Smooth muscle cell (in vitro differentiated cells): ENCODE measurements around the gene KCNJ15. TPM values are rescaled to one million over a fixed set of nuclear protein-coding genes. Genes with fewer than 3 reads are reported as not detected.

Source experiments
- DNase-seq: peaks from one replicate; lab custom pipeline; 2025; ENCODE audit not compliant: unreplicated experiment; lab: John Stamatoyannopoulos, UW
- H2AFZ ChIP-seq: fragments of 200-600 bp; sonication (generic); 2 replicates; pipeline ENCODE4 v1.6.0; 2016; ENCODE audit warnings: antibody characterized with exemption, low read depth, mild to moderate bottlenecking
- H3F3A ChIP-seq: fragments of 200-600 bp; sonication (generic); 2 replicates; pipeline ENCODE4 v1.6.0; 2017; ENCODE audit warnings: antibody characterized with exemption, low read depth
- H3K27ac ChIP-seq: fragments of 200-600 bp; sonication (generic); 2 replicates; pipeline ENCODE4 v1.5.1; 2016; ENCODE audit warnings: low read depth, mild to moderate bottlenecking
- H3K27me3 ChIP-seq: fragments of 200-600 bp; sonication (generic); 2 replicates; pipeline ENCODE4 v1.6.1; 2016; ENCODE audit warnings: low read depth, mild to moderate bottlenecking
- H3K36me3 ChIP-seq: fragments of 200-600 bp; sonication (generic); 2 replicates; pipeline ENCODE4 v1.5.1; 2016; ENCODE audit warnings: low read depth
- H3K4me1 ChIP-seq: fragments of 200-600 bp; sonication (generic); 2 replicates; pipeline ENCODE4 v1.5.1; 2016; ENCODE audit warnings: low read depth
- H3K4me2 ChIP-seq: fragments of 200-600 bp; sonication (generic); 2 replicates; pipeline ENCODE4 v1.6.0; 2016; ENCODE audit warnings: mild to moderate bottlenecking
- H3K4me3 ChIP-seq: fragments of 200-600 bp; sonication (generic); 2 replicates; pipeline ENCODE4 v1.5.1; 2016; ENCODE audit warnings: mild to moderate bottlenecking
- H3K79me2 ChIP-seq: fragments of 200-600 bp; sonication (generic); 2 replicates; pipeline ENCODE4 v1.6.0; 2016; ENCODE audit warnings: low read depth, mild to moderate bottlenecking
- H3K9ac ChIP-seq: fragments of 200-600 bp; sonication (generic); 2 replicates; pipeline ENCODE4 v1.6.0; 2016; ENCODE audit warnings: low read depth
- H3K9me3 ChIP-seq: fragments of 200-600 bp; sonication (generic); replicated peaks from 2 replicates; pipeline ENCODE4 v1.5.1; 2016; ENCODE audit warnings: low read depth
- H4K20me1 ChIP-seq: fragments of 200-600 bp; sonication (generic); 2 replicates; pipeline ENCODE4 v1.6.0; 2016; ENCODE audit warnings: low read depth
- CTCF ChIP-seq: fragments of 200-600 bp; sonication (generic); IDR thresholded peaks from 2 replicates; pipeline ENCODE4 v1.5.1; 2017; ENCODE audit warnings: borderline replicate concordance, mild to moderate bottlenecking, antibody characterized with exemption; ENCODE audit not compliant: insufficient read depth, poor library complexity, severe bottlenecking
- WGBS: methylation state at CpG from one replicate; pipeline ENCODE4 v1.1.7; 2016; ENCODE audit warnings: low lambda C conversion rate; 5-methylcytosine and 5-hydroxymethylcytosine counted together
- polyA plus RNA-seq: library from polyadenylated mRNA; unstranded; fragments of >200 nt; fragmentation: Nextera tagmentation; extraction: Ambion mirVana; gene quantifications from 2 replicates; pipeline ENCODE4 v1.2.1, GENCODE V29; 2016
- total RNA-seq: library from RNA; depleted of rRNA; stranded (reverse); fragments of >200 nt; gene quantifications from 2 replicates; pipeline ENCODE4 v1.2.3, GENCODE V29; 2014

Gene KCNJ15
- total and polyA plus RNA-seq, 2 experiments from 2014 or later, result 4.2 to 21.9 TPM

GRCh38 chr21:38267991-38268863 lies 11.4 kb downstream of the KCNJ15 start:
- Histone ChIP-seq H3K27ac (peak overlapping the region; percentile 68), H3K79me2 (no peaks in the 10 kb centered on the region), H2AFZ (no peak overlapping the region), H3K4me3 (no peak overlapping the region), H3K9me3 (no peaks in the 10 kb centered on the region), H3K4me1 (peaks cover 20% of the 10 kb centered on the region), H3K4me2 (peak overlapping the region; percentile 20), H4K20me1 (no peaks in the 10 kb centered on the region), H3F3A (no peaks in the 10 kb centered on the region), H3K36me3 (no peaks in the 10 kb centered on the region), H3K9ac (no peak overlapping the region), H3K27me3 (no peaks in the 10 kb centered on the region)
- no peak for DNase-seq
- no peak for TF ChIP-seq CTCF
- 61% methylated on average over 5 of the region's 5 CpGs for WGBS

GRCh38 chr21:38268864-38269575 lies 12.2 kb downstream of the KCNJ15 start:
- DNase-seq, result no peak
- WGBS, result 68% methylated on average over 5 of the region's 5 CpGs
- Histone ChIP-seq H2AFZ (no peak overlapping the region), H3F3A (no peaks in the 10 kb centered on the region), H3K9me3 (no peaks in the 10 kb centered on the region), H3K36me3 (no peaks in the 10 kb centered on the region), H3K4me1 (peaks cover 20% of the 10 kb centered on the region), H4K20me1 (no peaks in the 10 kb centered on the region), H3K27me3 (no peaks in the 10 kb centered on the region), H3K4me2 (peak overlapping the region; percentile 13), H3K9ac (no peak overlapping the region), H3K79me2 (no peaks in the 10 kb centered on the region), H3K4me3 (no peak overlapping the region), H3K27ac (peak overlapping the region; percentile 68)
- no peak for TF ChIP-seq CTCF

GRCh38 chr21:38269576-38269936 lies 12.8 kb downstream of the KCNJ15 start:
- Histone ChIP-seq H3K27ac (peak overlapping the region; percentile 68), H3K27me3 (no peaks in the 10 kb centered on the region), H3K4me3 (no peak overlapping the region), H3K36me3 (no peaks in the 10 kb centered on the region), H3K4me2 (peak overlapping the region; percentile 13), H3K79me2 (no peaks in the 10 kb centered on the region), H4K20me1 (no peaks in the 10 kb centered on the region), H3F3A (no peaks in the 10 kb centered on the region), H3K9ac (no peak overlapping the region), H3K4me1 (peaks cover 20% of the 10 kb centered on the region), H3K9me3 (no peaks in the 10 kb centered on the region), H2AFZ (no peak overlapping the region)
- DNase-seq, result no peak
- 2% methylated on average over 2 of the region's 2 CpGs for WGBS
- TF ChIP-seq CTCF, result no peak
